HUES64 (cell line): ENCODE results near the gene GALNT17.

Source experiments
- H3K27ac ChIP-seq: 2 replicates; pipeline ENCODE4 v1.7.0; 2013; ENCODE audit warnings: low read depth, low read length, inconsistent platforms
- H3K27me3 ChIP-seq: 2 replicates; pipeline ENCODE4 v1.6.1; 2013; ENCODE audit warnings: mild to moderate bottlenecking, low read length; ENCODE audit not compliant: insufficient read depth
- H3K36me3 ChIP-seq: 2 replicates; pipeline ENCODE4 v1.6.1; 2013; ENCODE audit warnings: mild to moderate bottlenecking, low read length; ENCODE audit not compliant: insufficient read depth
- H3K4me1 ChIP-seq: 2 replicates; pipeline ENCODE4 v1.6.1; 2013; ENCODE audit warnings: mild to moderate bottlenecking, low read length, moderate library complexity; ENCODE audit not compliant: insufficient read depth
- H3K4me3 ChIP-seq: 2 replicates; pipeline ENCODE4 v1.5.1; 2013; ENCODE audit warnings: mild to moderate bottlenecking, low read length, moderate library complexity
- H3K9ac ChIP-seq: 2 replicates; pipeline ENCODE4 v1.6.1; 2013; ENCODE audit warnings: mild to moderate bottlenecking, low read depth, low read length
- H3K9me3 ChIP-seq: 2 replicates; pipeline ENCODE4 v1.6.1; 2013; ENCODE audit warnings: low read depth, low read length; ENCODE audit not compliant: insufficient read depth
- WGBS: fragments of 150-250, 120-280 bp; methylation state at CpG from one replicate; pipeline ENCODE4 v1.1.7; 2013; ENCODE audit warnings: missing lambda C conversion rate; 5-methylcytosine and 5-hydroxymethylcytosine counted together

The GALNT17 gene

DNA sequence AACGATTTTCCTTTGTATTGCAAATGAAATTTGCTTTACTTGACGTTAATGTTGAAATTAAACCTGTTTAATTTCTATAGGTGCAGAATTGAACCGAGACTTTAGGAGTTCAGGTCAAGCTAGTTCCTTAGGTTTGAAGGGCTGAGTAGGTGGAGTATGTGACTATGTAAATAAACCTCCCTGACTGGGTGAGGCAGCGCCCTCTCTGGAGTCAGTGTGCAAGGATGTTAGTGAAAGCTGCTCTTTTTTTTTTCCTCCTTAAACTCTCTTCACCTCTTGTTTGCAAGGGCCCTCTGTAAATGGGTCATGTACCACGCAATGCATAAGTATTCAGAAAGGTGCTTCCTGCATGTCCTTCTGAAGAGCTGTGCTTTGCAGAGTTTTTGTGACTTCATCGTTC is 33.8 kb downstream of the GALNT17 start:
- Histone ChIP-seq H3K27ac (no peak overlapping the region), H3K27me3 (no peaks in the 10 kb centered on the region), H3K4me3 (no peak overlapping the region), H3K4me1 (peaks cover 3% of the 10 kb centered on the region; the same call in 1 of the 2 replicates), H3K36me3 (no peaks in the 10 kb centered on the region), H3K9ac (no peak overlapping the region), H3K9me3 (no peaks in the 10 kb centered on the region)
- 79% methylated on average over 6 of the region's 6 CpGs for WGBS

DNA sequence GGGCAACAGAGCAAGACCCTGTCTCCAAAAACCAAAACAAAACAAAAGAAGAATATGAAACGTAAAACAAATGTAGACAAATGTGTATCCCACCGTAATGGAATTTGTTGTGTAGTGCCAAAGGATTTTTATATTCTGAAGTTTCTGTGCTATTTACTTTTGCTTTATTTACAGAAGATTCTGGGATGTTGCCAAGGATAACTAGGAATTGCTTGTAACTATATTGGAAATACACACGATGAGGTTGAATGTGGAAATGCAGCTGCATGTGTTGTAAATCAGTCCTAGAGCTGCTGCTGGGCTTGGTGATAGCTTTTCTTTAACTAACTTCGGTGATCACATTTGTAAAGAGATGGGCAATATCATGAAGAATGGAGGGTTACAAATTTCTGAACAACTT is 39.5 kb downstream of the GALNT17 start:
- 96% methylated on average over 4 of the region's 4 CpGs for WGBS
- Histone ChIP-seq H3K4me3 (no peak overlapping the region), H3K9ac (no peak overlapping the region), H3K9me3 (no peaks in the 10 kb centered on the region), H3K27ac (no peak overlapping the region), H3K36me3 (no peaks in the 10 kb centered on the region), H3K4me1 (peaks cover 3% of the 10 kb centered on the region; the same call in 1 of the 2 replicates), H3K27me3 (no peaks in the 10 kb centered on the region)

DNA sequence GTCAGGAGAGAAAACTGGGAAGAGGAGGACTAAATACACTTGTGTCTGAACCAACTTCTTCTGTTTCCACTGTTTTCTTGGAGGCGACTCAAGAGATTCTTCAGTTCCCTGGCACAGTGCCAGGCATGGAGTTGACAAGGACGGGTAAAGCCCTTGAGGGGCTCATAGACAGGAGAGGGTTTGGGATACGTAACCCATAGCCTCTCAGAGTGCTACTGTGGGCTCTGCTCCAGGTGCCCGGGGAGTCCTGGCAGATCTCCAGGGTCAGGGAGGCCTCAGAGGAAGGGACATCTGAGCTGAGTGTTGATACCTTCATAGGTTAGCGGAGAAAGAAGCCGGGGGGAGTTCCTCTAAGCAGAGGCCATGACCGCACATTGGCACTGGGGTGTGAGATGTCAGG is 42.0 kb downstream of the GALNT17 start:
- 93% methylated on average over 7 of the region's 7 CpGs for WGBS
- Histone ChIP-seq H3K36me3 (no peaks in the 10 kb centered on the region), H3K27ac (no peak overlapping the region), H3K27me3 (no peaks in the 10 kb centered on the region), H3K4me3 (no peak overlapping the region), H3K9ac (no peak overlapping the region), H3K9me3 (no peaks in the 10 kb centered on the region), H3K4me1 (peaks cover 17% of the 10 kb centered on the region)

DNA sequence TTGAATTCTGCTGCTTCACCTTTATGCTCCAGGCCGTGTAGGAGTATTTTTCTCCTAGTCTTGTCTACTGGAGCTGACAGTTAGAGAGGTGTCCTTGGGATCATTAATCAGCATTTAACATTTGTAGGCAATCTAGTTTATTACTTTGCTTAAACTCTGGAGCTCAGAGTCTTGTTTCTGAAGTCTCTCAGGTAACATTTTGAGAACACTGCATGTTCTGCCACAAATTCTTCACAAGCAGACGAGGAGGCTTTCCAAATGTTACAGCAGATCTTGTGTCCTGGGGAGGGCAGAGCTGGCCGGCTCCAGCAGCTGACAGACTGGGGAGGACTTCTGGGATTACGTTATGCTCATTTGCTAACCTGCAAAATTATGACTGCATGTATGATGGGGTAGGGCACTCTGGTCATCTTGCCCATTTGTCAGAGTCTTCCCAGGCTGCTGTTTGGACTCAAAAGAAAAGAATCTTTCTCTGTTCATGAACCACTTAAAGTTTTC is 50.5 kb downstream of the GALNT17 start:
- no peak overlapping the region for H3K27ac ChIP-seq
- no peak overlapping the region for H3K9ac ChIP-seq
- H3K36me3 ChIP-seq, result 0 out of 2 replicates have a peak, but pooled peaks cover 13% of the 10 kb centered on the region
- H3K4me1 ChIP-seq, result peaks cover 9% of the 10 kb centered on the region; the same call in 1 of the 2 replicates
- WGBS, result 93% methylated on average over 4 of the region's 4 CpGs
- H3K27me3 ChIP-seq, result no peaks in the 10 kb centered on the region
- peaks cover under 1% of the 10 kb centered on the region; the same call in 1 of the 2 replicates for H3K9me3 ChIP-seq
- no peak overlapping the region for H3K4me3 ChIP-seq

DNA sequence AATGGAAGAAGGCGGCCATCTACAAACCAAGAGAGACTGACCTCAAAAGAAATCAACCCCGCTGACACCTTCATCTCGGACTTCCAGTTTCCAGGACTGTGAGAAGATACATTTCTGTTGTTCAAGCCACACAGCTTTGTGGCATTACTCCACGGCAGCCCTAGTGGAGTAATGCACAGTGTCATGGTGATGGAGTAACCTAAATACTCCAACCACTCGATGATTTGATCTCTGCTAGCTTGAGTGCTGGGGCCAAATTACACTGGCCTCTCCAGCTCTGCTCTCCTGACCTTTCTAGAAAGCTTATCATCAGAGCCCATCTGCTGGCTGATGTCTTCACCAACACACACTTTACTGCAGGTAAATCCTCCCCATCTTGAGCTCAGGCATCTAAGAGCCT is 52.2 kb downstream of the GALNT17 start:
- no peak overlapping the region for H3K27ac ChIP-seq

DNA sequence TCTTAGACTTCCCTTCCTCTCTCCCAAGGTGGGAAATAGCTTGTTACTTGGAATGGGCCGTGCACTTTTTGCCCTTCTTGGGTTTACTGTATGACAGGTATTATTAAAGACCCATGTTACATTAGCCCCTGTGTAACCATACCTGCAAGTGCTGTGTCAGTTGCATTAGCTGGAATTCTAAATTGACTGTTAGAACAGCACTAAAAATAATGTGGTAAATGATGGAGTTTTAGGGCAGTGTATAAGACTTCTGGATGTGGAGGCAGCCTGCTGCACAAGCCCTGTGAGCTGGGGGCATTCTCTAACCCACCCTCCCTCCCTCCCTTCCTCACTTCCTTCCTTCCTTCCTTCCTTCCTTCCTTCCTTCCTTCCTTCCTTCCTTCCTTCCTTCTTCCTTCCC is 52.7 kb downstream of the GALNT17 start:
- Histone ChIP-seq H3K36me3 (peaks cover 13% of the 10 kb centered on the region; the same call in 1 of the 2 replicates), H3K4me3 (no peak overlapping the region), H3K9me3 (peaks cover 7% of the 10 kb centered on the region; the same call in 1 of the 2 replicates), H3K27ac (no peak overlapping the region), H3K4me1 (peaks cover 3% of the 10 kb centered on the region; the same call in 1 of the 2 replicates), H3K27me3 (no peaks in the 10 kb centered on the region), H3K9ac (no peak overlapping the region)
- WGBS, result 88% methylated on average over 1 of the region's 1 CpG

More for the DNA sequence above, 52.2 kb downstream of the GALNT17 start:
- peaks cover 3% of the 10 kb centered on the region; the same call in 1 of the 2 replicates for H3K4me1 ChIP-seq
- 90% methylated on average over 5 of the region's 5 CpGs for WGBS
- H3K9me3 ChIP-seq, result peaks cover 7% of the 10 kb centered on the region; the same call in 1 of the 2 replicates
- H3K4me3 ChIP-seq, result no peak overlapping the region
- H3K36me3 ChIP-seq, result peaks cover 13% of the 10 kb centered on the region; the same call in 1 of the 2 replicates
- H3K9ac ChIP-seq, result no peak overlapping the region
- no peaks in the 10 kb centered on the region for H3K27me3 ChIP-seq

DNA sequence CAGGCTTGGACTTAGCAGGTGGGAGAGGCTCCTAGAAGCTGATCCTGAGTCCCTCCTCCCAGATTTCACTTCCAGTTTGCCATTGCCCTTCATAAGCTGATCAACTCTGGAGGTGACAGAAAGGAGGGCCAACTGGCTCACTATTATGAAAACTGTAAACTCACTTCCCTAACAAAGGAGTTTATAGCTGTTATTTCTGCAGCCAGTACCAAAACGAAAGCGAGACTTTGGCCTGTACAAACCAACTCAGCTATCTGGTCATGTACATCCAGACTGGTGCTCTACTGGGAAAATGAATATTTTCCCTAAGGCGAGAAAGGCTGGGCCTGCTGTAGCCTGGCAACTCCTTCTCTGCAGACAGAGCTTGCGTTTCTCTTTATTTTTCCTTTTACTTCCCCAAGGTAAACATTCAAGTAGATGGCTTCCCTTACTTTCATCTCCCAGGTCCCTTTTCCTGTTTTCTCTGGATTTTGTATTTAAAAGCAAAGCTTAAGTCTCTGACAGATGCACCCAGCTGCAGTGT is 54.7 kb downstream of the GALNT17 start:
- H3K27me3 ChIP-seq, result no peaks in the 10 kb centered on the region
- peaks cover 13% of the 10 kb centered on the region; the same call in 1 of the 2 replicates for H3K36me3 ChIP-seq
- H3K9me3 ChIP-seq, result peaks cover 10% of the 10 kb centered on the region; the same call in 1 of the 2 replicates
- peak overlapping the region; percentile 8; the same call in 1 of the 2 replicates for H3K27ac ChIP-seq
- WGBS, result 90% methylated on average over 4 of the region's 4 CpGs
- H3K4me1 ChIP-seq, result peaks cover 3% of the 10 kb centered on the region; the same call in 1 of the 2 replicates
- H3K9ac ChIP-seq, result no peak overlapping the region
- no peak overlapping the region for H3K4me3 ChIP-seq

DNA sequence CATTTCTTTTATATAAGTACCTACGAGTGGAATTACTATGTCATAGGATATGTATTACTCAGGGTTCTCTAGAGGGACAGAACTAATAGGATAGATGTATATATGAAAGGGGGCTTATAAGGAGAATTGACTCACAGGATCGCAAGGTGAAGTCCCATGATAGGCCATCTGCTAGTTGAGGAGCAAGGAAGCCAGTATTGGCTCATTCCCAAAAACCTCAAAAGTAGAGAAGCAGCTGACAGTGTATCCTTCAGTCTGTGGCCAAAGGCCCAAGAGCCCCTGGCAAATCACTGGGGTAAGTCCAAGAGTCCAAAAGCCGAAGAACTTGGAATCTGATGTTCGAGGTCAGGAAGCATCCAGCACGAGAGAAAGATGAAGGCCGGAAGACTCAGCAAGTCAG is 59.8 kb downstream of the GALNT17 start:
- no peaks in the 10 kb centered on the region for H3K27me3 ChIP-seq
- no peak overlapping the region for H3K27ac ChIP-seq
- peaks cover 10% of the 10 kb centered on the region; the same call in 1 of the 2 replicates for H3K9me3 ChIP-seq
- no peaks in the 10 kb centered on the region; the same call in 1 of the 2 replicates for H3K4me1 ChIP-seq
- H3K36me3 ChIP-seq, result no peaks in the 10 kb centered on the region; the same call in 1 of the 2 replicates
- 95% methylated on average over 6 of the region's 6 CpGs for WGBS
- H3K9ac ChIP-seq, result no peak overlapping the region
- no peak overlapping the region for H3K4me3 ChIP-seq

DNA sequence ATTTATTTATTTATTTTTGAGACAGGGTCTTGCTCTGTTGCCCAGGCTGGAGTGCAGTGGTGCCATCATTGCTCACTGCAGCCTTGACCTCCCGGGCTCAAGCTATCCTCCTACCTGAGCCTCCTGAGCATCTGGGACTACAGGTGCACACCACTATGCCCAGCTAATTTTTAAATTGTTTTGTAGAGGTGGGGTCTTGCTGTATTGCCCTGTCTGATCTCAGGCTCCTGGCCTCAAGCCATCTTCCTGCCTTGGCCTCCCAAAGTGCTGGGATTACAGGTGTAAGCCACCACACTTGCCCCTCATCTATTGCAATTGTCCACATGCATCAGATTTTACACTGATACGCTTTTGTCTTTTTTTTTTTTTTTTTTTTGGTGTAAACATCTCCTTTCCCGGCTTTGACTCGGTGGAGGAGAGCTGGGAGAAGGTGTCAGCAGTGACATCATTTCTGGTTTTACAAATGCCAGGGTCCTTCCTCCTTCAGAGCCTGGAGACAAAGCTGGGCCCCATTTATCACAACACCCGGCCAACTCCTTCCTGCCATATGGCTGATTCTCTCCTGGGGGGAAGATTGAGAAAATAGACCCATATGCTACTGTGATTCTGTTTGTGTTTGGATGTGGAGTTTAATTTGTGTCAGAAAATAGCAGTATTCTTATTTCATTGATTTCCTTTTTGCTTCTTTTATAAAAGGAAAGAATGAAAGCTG is 61.3 kb downstream of the GALNT17 start:
- no peak overlapping the region for H3K9ac ChIP-seq
- H3K4me3 ChIP-seq, result no peak overlapping the region
- no peaks in the 10 kb centered on the region for H3K4me1 ChIP-seq
- no peaks in the 10 kb centered on the region; the same call in 1 of the 2 replicates for H3K36me3 ChIP-seq
- no peak overlapping the region for H3K27ac ChIP-seq
- 94% methylated on average over 4 of the region's 5 CpGs for WGBS
- H3K9me3 ChIP-seq, result peaks cover 8% of the 10 kb centered on the region; the same call in 1 of the 2 replicates
- H3K27me3 ChIP-seq, result no peaks in the 10 kb centered on the region

DNA sequence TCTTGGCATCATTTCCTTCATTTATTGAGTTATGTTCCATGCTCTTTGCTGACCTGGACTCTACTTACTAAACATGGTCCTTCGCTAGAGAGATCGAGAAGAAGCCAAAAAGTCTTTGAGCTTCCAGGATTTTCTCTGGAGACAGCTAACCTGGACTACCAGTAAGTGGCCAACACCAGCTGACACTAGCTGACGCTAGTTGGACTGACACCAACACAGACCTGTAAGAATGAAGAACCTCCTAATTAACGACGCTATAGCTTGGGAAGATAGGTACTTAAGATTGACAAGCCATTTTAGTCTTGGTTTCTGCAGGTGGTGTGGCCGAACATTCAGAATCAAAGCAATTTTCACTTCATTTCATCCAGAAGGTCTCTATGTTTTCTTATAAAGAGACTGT is 66.4 kb downstream of the GALNT17 start:
- Histone ChIP-seq H3K4me3 (no peak overlapping the region), H3K36me3 (no peaks in the 10 kb centered on the region), H3K9me3 (no peaks in the 10 kb centered on the region), H3K9ac (no peak overlapping the region), H3K4me1 (peaks cover 21% of the 10 kb centered on the region), H3K27me3 (no peaks in the 10 kb centered on the region), H3K27ac (no peak overlapping the region)
- 97% methylated on average over 6 of the region's 6 CpGs for WGBS

DNA sequence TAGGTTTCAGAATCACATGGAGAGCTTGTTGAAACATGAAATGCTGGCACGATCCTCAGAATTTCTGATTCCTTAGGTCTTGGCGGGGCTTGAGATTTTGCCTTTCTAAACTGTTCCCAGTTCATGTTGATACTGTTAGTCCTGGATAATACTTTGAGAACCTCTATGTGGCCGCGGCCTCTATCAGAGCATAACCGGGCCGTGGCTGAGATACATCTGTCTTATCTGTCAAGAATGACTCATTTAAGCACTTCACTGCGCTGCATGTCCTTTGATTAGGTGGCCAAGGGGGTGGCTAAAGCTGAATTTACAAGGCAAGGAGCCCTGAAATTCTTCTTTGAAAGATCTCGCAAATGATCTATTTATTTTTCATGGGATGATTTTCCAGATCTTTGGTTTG is 66.9 kb downstream of the GALNT17 start:
- Histone ChIP-seq H3K4me1 (peaks cover 21% of the 10 kb centered on the region), H3K9me3 (peaks cover 4% of the 10 kb centered on the region; the same call in 1 of the 2 replicates), H3K36me3 (no peaks in the 10 kb centered on the region), H3K27me3 (no peaks in the 10 kb centered on the region), H3K4me3 (no peak overlapping the region), H3K9ac (no peak overlapping the region), H3K27ac (no peak overlapping the region)
- 96% methylated on average over 8 of the region's 8 CpGs for WGBS
